C1 segment of cervical spinal cord (tissue), 14 donors: ENCODE data around the gene SUCLG2.

ENCODE experiments used
- DNase-seq, 14 donors: peaks; one replicate each; lab custom pipeline; 2025; lab: John Stamatoyannopoulos, UW

SUCLG2 gene

DNA sequence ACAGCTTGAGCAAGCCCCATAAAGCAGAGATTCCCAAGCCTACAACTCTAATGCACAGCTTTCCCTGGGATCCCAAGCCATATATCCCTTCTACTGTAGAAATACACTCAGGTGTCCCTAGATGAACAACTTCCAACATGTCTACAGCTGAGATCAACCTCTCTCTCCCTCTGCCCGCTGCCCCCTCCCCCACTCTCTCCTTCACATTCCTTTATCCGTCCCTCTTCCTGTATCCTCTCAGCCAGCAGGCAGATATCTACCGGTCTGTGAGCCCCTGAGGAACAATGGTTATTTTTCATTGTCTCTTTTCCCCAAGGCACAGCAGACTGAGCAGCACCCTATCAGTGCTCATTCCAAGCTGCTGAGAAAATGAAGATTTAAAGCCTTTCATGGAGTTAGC, 138.6 kb downstream of the SUCLG2 start:
- DNase-seq, result no peak

DNA sequence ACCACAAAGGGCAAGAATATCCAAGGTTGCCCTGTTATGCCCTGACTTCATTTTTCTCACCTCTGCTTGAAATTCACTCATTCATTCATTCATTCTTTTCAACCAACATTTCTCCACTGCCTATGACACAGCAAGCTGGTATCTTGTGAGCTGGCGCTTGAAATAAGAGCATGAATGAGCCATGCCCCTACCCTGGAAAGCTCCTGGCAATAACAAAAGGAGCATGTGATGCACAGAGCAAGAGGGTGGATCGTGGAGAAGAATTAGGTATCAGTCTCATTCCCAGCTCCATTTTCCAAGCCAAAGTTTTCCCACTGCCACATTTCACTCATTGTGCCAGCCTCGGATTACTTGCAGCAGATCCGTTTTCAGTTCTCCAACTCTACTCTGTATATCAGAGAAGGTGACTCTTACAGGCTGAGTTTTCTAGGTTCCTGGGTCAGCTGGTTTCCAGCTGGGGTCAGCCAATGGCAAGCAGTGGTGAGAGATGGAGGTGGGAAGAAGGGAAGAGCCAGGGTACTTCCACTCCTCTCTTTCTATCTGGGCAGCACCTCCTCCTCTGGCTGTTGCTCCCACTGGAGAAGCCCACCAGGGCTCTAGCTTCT, 144.8 kb downstream of the SUCLG2 start:
- DNase-seq, result no peak

DNA sequence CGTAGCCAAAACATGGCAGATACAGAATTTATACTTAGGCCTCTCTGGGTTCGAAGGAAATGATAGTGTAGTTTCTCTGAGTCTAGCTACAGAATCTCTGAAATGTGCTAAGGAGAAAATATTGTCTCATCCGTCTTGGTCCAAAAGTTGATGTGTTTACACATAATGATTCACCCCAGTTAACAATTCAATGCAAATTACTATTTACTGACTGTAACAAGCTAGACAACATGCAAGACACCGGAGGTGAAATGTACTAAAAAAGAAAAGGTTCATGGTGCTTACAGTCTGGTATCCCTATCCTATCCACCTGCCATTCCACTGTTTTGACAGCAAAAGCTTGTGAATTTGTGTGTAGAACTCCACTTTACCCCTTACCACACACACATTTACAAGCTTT, 146.8 kb downstream of the SUCLG2 start:
- no peak for DNase-seq

GRCh38 chr3:67500709-67501108, 153.7 kb downstream of the SUCLG2 start:
- DNase-seq, result no peak

GRCh38 chr3:67497746-67498145, 156.7 kb downstream of the SUCLG2 start:
- no peak for DNase-seq

DNA sequence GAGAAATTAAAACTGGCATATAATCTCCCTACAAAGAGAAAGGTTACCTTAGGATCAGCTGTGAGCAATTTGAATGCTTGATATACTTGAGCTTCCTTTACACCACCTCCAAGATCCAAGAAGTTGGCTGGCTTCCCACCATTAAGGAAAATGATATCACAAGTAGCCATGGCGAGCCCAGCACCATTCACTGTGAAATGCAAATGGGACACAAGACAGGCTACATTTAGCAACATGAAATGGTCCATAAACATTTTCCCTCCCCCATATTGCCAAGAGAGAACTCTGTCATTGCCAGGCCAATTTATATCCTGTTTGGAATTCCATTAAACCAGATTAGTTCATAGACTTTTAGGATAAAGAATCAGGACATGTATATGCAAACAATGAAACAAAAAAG, 158.7 kb downstream of the SUCLG2 start:
- DNase-seq, result no peak

DNA sequence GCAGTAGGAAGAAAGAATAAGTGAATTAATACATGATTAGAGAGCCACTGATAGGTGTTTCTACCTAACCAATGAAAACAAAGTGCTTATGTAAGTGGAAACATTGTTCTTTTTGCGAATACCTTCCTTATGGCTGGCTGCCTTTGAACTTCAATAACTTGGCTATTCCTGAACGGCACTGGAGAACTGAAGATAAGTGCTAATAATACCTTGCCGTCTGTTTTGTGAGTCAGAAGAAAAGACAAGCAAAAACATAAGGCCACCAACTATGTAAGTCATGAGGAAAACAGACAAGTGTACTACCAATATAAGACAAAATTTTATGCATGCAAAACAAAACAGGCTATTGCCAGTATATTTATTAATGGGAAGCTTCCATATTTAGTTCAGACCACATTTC, 160.6 kb downstream of the SUCLG2 start:
- DNase-seq, result no peak

DNA sequence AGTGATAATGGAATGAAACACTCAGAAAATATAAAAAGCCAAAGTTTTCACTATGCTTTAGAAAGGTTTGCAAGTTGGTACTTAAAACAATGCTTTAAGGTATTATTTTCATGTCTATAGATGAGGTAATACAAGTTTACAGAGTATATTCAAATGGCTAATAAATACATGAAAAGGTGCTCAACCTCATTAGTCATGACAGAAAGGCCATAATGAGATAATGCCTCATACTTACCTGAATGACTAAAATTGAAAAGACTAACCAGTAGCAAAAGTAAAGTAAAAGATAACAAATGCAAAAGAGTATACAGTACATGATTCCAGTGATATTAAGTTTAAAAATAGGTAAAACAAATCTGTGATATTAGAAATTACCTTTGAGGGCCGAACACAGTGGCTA, 163.8 kb downstream of the SUCLG2 start:
- no peak for DNase-seq

- DNase-seq, result no peak
These were observed 164.6 kb downstream of the SUCLG2 start for GRCh38 chr3:67489816-67490215.

DNA sequence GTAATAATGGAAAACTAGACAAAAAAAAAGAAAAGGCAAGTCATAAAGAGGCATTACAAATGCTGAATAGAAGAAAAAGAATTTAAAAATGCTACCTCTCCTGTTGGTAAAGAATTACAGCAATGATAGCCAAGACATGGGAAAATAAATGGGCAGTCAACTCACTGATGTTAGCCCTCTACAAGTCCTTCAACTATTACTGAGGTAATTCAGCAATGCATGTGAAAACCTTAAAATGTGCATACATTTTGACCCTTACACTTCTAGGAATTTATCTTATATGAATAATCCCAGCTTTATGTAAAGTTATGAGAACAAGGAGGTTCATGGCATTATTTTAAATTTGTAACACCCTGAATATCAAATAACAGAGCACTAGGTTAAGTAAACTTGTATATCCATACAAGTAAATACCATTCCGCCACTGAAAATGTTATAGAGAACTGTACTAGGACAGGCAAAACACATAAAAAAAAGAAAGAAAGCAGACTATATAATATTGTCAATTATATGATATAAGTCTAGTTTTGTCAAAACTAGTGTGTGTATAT, 166.8 kb downstream of the SUCLG2 start:
- no peak for DNase-seq

DNA sequence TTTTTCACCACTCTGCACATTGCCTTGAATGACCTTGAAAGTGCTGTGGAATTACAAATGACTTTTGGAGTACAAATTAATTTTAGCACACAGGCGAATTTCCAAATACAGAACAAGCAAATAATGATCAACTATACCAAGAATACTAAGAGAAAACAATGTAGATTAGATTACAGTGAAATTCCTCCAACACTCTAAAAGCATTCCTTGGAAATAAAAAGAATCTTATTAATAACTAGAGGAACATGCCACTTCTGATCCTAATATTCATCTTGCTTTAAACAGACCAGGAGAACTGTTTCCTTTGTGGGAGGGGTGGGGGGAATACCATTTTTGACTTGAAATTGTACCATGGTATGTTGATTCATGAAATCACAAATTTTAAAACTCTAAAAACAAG, 167.5 kb downstream of the SUCLG2 start:
- no peak for DNase-seq

GRCh38 chr3:67484085-67484484, 170.3 kb downstream of the SUCLG2 start:
- DNase-seq, result no peak

DNA sequence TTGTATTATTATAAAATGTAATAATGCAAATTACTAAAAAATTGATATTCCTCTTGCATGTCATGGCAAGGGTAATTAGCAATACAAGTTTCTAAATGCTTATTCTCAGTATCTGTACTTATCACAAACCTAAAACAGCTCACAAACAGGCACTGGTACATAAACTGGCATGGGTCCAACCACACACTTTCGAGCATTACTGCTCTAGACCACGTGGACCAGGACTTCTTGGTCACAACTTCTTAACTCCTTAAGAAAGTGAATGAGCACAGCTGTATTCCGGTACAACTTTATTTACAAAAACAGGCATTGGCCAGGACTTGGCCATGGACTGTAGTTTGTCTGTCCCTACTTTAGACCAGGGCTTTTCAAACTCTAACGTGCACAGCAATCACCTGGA, 173.3 kb downstream of the SUCLG2 start:
- DNase-seq, result no peak

DNA sequence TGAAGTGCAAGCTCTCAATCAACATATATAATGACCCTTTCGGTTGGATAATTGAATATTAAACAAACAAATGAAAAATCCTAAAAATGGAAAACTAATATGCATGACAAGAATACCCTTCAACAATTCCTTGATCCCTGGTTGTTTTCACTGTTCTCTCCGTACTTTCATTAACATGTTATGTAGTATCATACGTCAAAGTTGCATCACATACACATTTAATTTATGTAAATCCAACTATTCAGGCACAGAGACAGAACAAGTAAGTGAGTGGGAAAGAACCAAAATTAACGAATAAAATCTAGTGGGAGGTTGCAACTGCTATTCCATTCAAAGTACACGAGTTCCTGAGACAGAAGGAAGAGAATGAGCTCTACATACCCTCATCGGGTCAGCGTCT, 176.0 kb downstream of the SUCLG2 start:
- DNase-seq, result no peak

- DNase-seq, result no peak
These were observed 180.1 kb downstream of the SUCLG2 start for GRCh38 chr3:67474311-67474710.

DNA sequence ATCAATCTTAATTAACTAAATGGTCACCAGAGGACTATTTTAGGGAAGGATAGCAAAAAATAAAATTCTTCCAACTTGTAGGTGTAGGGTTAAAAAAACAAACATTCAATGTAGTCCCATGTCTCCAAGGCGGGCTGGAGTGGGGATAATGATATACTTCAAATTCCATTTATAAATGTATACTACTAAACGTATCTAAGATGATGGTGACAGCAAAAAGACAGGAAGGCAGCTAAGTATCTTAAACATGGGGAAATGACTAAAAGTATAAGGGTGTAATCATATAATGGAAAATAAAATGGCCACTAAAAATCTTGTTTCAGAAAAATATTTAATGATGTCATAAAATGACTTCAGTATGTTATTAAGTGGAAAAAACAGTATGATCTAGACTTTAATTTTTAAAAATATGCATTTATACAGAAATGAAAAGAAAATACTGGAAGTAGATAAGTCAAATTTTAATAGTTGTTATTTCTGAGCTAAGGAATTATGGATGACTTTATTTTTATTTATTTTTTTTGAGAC, 181.7 kb downstream of the SUCLG2 start:
- no peak for DNase-seq

DNA sequence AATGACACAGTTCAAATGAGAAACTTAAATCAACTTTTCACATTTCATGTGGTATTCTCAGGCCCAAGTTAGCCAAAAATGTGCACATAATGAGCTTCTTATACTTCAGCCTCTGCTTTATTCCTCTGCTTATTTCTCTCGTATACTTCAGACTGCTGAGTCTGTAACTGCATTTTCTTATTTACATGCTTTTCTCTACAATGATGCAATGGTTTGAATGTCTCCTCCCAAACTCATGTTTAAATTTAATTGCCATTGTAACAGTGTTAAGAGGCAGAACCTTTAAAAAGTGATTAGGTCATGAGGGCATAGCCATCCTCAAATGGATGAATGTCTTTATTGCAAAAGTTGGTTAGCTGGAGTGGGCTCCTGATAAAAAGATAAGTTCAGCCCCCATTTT, 184.2 kb downstream of the SUCLG2 start:
- DNase-seq, result no peak

DNA sequence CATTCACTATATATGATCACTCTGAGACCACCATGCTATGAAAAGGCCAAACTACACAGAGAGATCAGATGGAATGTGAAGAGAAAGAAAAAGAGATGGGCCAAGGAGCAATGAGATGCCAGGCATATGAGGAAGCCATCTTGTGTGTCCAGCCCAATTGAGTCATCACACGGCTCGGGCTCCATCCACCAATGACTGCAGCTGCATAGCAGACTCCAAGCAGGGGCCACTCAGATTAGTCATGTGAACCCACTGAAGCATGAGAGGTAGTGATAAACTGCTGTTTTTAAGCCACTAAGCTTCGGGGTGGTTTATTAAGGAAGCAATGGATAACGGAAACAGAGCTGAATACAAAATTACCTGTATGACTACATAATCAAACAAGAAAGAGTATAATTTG, 185.9 kb downstream of the SUCLG2 start:
- no peak for DNase-seq

- no peak for DNase-seq
These were observed 190.8 kb downstream of the SUCLG2 start for GRCh38 chr3:67463656-67464055.

DNA sequence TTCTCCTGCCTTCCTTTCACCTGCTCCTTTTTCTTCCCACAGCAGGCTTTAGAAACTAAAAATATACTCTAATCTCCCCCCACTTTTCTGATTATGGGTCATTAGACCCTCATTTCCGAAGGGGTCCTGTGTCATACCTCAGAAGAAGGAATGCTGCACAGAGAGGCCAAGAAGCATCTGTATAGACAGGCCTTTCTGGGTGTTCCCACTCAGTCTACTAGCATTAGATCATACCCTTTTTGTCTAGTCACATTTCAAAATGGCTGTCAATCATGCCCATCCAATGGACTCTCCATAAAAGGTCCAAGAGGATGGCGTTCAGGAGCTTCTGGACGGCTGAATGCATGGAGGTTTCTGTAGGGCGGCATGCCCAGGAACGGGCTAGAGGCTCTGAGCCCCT, 192.2 kb downstream of the SUCLG2 start:
- DNase-seq, result no peak

DNA sequence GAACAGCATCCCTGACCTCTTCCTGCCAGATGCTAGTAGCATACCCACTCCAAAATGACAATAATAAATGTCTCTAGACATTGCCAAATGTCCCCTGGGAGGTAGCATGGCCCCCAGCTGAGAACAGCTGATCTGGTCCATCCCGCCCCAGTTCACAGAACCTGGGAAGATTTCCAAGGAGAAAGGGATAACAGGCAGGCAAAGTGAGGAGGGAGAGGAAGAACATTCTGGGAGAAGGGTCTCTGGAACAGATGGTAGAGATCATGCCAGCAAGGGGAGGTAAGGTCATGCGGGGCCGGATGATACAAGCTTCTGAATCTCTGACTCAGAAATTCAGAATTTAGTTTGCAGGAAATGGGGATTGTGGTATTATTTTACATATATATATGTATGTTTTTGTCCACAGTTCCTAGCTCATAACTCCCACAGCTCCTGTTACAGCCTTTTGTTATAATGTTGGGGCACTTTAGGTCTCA, 192.7 kb downstream of the SUCLG2 start:
- no peak for DNase-seq

GRCh38 chr3:67460841-67461510, 193.4 kb downstream of the SUCLG2 start:
- no peak for DNase-seq

DNA sequence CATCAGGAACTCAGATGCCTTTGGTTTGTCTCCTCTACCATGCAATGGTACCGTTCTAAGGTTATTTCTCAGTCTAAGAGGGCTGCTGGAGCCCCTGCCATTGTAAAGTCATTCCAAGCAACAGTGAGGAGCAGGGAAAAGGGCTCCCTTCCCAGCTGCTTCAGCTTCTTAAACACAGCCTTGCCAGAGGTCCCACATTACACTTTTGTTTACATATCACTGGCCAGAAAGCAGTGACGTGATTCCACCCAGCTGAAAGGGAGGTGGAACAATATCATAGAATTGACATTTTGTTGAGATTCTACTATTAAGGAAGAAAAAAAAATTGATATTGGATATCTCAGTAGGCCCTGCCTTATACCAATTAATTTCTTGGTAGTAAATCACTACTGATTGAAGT, 194.6 kb downstream of the SUCLG2 start:
- no peak for DNase-seq
